ENCODE measurements around the gene CPNE2. TPM values are rescaled to one million over a fixed set of nuclear protein-coding genes. Genes with fewer than 3 reads are reported as not detected.

The CPNE2 gene
- total and polyA plus RNA-seq, 2 of the 8 experiments (the other 6 are each of a cell fraction or from before 2014, with no cell fraction given) = 10.6 to 39.5 TPM

DNA sequence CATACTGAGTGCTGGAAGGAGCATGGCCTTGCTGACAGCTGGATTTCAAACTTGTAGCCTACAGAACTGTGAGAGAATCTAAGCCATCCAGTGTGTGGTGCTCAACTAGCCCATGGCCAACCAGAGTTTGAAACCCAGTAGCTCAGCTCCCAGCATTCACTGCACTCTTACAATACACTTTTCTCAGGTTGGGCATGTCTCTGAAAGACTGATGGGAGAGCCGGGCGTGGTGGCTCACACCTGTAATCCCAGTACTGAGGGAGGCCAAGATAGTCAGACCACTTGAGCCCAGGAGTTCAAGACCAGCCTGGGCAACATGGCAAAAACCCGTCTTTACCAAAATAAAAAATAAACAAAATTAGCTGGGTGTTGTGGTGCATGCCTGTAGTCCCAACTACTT is 3.8 kb downstream of the CPNE2 start (continued):
- TF ChIP-seq MAFK (IDR thresholded peaks at IDR 0.05; ENCODE audit: low read depth, low read length) (no peak), CHD1 (IDR thresholded peaks at IDR 0.05; ENCODE audit: low read depth, low read length) (no peak)
